Esophagus squamous epithelium (tissue), 5 donors: ENCODE data around the gene DNASE2. TPM values are rescaled to one million over a fixed set of nuclear protein-coding genes. Genes with fewer than 3 reads are reported as not detected.

Source experiments
- DNase-seq: peaks from one replicate; lab custom pipeline; 2025; lab: John Stamatoyannopoulos, UW
- H3K27ac ChIP-seq, 4 donors: fragments of 200-600 bp; sonication (generic); one replicate each; pipeline ENCODE4 v1.5.1; 2016 to 2019; ENCODE audit warnings: mild to moderate bottlenecking in 1 of 4
- H3K27me3 ChIP-seq, 4 donors: fragments of 200-600 bp; sonication (generic); 1 replicate in 3 of 4; 2 replicates in 1 of 4; pipeline versions ENCODE4 v1.5.1 to v1.6.0; 2017 to 2021; ENCODE audit warnings: antibody characterized with exemption in 1 of 4
- H3K36me3 ChIP-seq, 3 donors: fragments of 200-600 bp; sonication (generic); one replicate each; pipeline ENCODE4 v1.5.1; 2016 to 2019
- H3K4me1 ChIP-seq, 3 donors: fragments of 200-600 bp; sonication (generic); one replicate each; pipeline ENCODE4 v1.5.1; 2017 to 2019
- H3K4me3 ChIP-seq, 4 donors: fragments of 200-600 bp; sonication (generic); 1 replicate in 3 of 4; 2 replicates in 1 of 4; pipeline ENCODE4 v1.5.1; 2016 to 2019; ENCODE audit warnings: mild to moderate bottlenecking in 2 of 4, moderate library complexity in 1 of 4
- H3K9me3 ChIP-seq, 3 donors: fragments of 200-600 bp; sonication (generic); one replicate each; pipeline ENCODE4 v1.5.1; 2016 to 2019
- POLR2A ChIP-seq, 4 donors: fragments of 450-650 bp; IDR thresholded peaks; one replicate each; pipeline ENCODE4 v1.6.1; 2017; ENCODE audit warnings: antibody characterized with exemption in 4 of 4, mild to moderate bottlenecking in 4 of 4, moderate library complexity in 3 of 4
- WGBS, 2 donors: methylation state at CpG; one replicate each; pipeline ENCODE4 v1.1.5; 2018; 5-methylcytosine and 5-hydroxymethylcytosine counted together
- intact Hi-C: fragments of 100-400 bp; cut with DNase I; formaldehyde crosslinking; loops from one replicate; pipeline ENCODE4 v1.15.0; 2022
- total RNA-seq, 4 donors: library from RNA; depleted of rRNA; stranded (reverse); fragments of >200 nt; gene quantifications; one replicate each; pipeline ENCODE4 v1.1.0, GENCODE V29; 2016
- TF ChIP-seq, protein P1 (sequence below), 6 experiments: fragments of 450-650 bp in 4 of 6; fragments of 200-600 bp in 2 of 6; sonication (generic) in 2 of 6; IDR thresholded peaks; one replicate each; pipeline ENCODE4 v1.5.1; 2016 to 2019; ENCODE audit warnings: antibody characterized with exemption in 6 of 6, mild to moderate bottlenecking in 4 of 6, moderate library complexity in 4 of 6
- donor health status: DM: yes; HTN: yes; CAD: no.

Gene DNASE2
- total RNA-seq, 4 donors from 2014 or later: 12.3 to 27.9 (median 20.4) TPM

DNA sequence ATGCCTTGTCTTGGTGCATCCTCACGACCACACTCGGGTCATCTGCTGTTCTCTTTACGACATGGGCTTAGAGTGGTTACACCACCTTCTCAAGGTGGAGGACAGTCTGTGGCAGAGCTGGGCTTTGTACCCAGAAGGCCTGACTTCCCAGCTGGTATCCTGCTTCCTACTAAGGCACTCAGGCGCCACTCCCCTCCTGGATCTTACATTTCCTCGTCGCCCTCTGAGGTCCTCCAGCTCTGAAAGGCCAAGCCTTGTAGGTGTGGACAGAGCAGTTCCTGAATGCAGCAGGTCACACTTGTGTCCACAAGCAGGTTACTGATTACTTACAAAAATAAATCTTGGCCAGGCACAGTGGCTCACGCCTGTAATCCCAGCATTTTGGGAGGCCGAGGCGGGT is 25.9 kb upstream of the DNASE2 start:
- Histone ChIP-seq H3K36me3 (no peaks in the 10 kb centered on the region), H3K27me3 (no peaks in the 10 kb centered on the region), H3K4me3 (no peak overlapping the region), H3K9me3 (no peaks in the 10 kb centered on the region), H3K27ac (no peak overlapping the region), H3K4me1 (peaks cover 1 to 6% (median 1%) of the 10 kb centered on the region in 3 donors)
- TF ChIP-seq, protein P1, sequence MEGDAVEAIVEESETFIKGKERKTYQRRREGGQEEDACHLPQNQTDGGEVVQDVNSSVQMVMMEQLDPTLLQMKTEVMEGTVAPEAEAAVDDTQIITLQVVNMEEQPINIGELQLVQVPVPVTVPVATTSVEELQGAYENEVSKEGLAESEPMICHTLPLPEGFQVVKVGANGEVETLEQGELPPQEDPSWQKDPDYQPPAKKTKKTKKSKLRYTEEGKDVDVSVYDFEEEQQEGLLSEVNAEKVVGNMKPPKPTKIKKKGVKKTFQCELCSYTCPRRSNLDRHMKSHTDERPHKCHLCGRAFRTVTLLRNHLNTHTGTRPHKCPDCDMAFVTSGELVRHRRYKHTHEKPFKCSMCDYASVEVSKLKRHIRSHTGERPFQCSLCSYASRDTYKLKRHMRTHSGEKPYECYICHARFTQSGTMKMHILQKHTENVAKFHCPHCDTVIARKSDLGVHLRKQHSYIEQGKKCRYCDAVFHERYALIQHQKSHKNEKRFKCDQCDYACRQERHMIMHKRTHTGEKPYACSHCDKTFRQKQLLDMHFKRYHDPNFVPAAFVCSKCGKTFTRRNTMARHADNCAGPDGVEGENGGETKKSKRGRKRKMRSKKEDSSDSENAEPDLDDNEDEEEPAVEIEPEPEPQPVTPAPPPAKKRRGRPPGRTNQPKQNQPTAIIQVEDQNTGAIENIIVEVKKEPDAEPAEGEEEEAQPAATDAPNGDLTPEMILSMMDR (IDR thresholded peaks at IDR 0.05): no peak
- TF ChIP-seq POLR2A (IDR thresholded peaks at IDR 0.05): no peak
- 76 to 91% methylated on average over 4 to 9 of the region's 9 CpGs for WGBS, 2 donors
- intact Hi-C loops: no loop called here
- DNase-seq: no peak

DNA sequence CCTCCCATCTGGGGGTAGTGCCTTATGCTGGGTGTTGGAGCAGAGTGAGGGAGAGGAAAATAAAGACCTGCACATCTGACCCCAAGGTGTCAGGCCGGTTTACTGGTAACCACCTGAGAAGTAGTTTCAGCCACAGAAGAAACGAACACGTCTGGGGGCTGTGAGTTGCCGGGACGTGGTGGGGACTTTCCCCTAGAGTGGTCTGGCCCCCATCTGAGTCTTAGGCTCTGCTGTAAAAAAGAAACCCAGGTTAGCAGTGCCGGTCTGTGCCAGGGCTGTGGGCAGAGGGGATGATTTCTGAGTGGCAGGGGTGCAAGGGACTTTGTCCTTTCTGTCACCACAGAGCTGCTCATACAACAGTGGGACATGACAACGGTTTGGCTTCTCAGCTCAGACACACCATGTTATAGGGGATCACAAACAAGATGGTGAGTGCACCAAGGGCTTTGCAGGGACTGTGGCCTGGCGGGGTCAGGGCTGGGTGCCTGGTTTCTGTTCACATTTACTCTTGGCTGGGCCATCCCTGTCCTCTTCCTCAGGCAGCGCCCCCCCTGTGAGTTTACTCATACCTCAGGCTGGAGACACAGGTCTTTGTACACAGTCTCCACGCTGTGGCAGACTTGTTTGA is 18.8 kb upstream of the DNASE2 start:
- Histone ChIP-seq H3K9me3 (no peaks in the 10 kb centered on the region), H3K4me1 (no peaks in the 10 kb centered on the region), H3K4me3 (no peak overlapping the region), H3K36me3 (peaks cover 3 to 62% (median 5%) of the 10 kb centered on the region in 3 donors), H3K27me3 (no peaks in the 10 kb centered on the region), H3K27ac (no peak overlapping the region)
- TF ChIP-seq POLR2A (IDR thresholded peaks at IDR 0.05): no peak
- TF ChIP-seq, protein P1 (IDR thresholded peaks at IDR 0.05): no peak
- no peak for DNase-seq
- intact Hi-C loops: no loop called here
- 75 to 85% methylated on average over 8 to 10 of the region's 10 CpGs for WGBS, 2 donors

DNA sequence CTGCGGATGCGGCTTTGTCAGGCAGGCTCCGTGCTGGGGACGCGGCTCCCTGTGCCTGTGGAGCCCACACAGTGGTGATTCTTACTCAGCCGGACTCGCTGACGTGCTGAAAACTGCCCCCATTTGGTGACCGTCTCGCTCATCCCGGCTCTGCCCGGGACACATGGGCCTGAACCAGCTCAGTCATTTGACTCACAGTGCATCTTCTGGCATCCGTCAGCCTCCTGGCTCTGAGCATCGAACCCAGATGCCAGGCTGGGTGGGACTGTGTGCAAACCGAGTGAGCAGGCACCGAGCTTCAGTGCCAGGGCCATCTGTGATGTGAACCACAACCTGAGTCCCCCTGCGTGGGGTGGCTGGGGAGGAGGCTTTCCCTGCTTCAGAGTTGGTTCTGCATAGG is 15.2 kb upstream of the DNASE2 start:
- Histone ChIP-seq H3K27me3 (no peaks in the 10 kb centered on the region), H3K4me1 (peaks cover 8 to 16% (median 11%) of the 10 kb centered on the region in 3 donors), H3K4me3 (no peak overlapping the region), H3K36me3 (peaks cover 5 to 91% (median 9%) of the 10 kb centered on the region in 3 donors), H3K27ac (no peak overlapping the region), H3K9me3 (no peaks in the 10 kb centered on the region)
- TF ChIP-seq, protein P1 (IDR thresholded peaks at IDR 0.05): no peak
- WGBS, 2 donors: 96% methylated on average over 4 of the region's 17 CpGs; no CpG with 5 or more reads in 1 of the 2 donors
- no peak for DNase-seq
- intact Hi-C loops: no loop called here

DNA sequence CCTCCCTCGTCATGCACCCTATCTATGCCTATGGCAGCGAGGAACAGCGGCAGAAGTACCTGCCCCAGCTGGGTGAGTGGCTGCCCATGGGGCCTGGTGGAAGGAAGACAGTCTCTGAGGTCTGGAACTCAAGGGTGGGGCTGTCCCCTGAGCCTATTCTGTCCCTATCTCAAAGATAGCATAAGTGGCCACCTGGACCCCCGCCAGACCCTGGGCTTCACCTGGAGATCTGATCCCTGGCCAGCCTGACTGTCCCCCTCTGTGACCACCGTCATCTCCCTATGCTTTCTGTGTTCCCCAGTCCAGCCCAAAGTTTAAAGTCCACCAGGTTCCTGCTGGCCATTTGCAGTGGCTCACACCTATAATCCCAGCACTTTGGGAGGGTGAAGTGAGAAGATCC is 12.3 kb upstream of the DNASE2 start:
- peaks cover 10 to 26% (median 15%) of the 10 kb centered on the region in 3 donors for H3K4me1 ChIP-seq
- intact Hi-C loops: no loop called here
- 91% methylated on average over 3 of the region's 5 CpGs; no CpG with 5 or more reads in 1 of the 2 donors for WGBS, 2 donors
- no peak overlapping the region for H3K27ac ChIP-seq
- H3K27me3 ChIP-seq: no peaks in the 10 kb centered on the region
- no peak overlapping the region for H3K4me3 ChIP-seq
- H3K36me3 ChIP-seq: peaks cover 5 to 64% (median 6%) of the 10 kb centered on the region in 3 donors
- no peak for TF ChIP-seq POLR2A (IDR thresholded peaks at IDR 0.05)
- TF ChIP-seq, protein P1 (IDR thresholded peaks at IDR 0.05): no peak
- no peaks in the 10 kb centered on the region for H3K9me3 ChIP-seq
- DNase-seq: no peak

DNA sequence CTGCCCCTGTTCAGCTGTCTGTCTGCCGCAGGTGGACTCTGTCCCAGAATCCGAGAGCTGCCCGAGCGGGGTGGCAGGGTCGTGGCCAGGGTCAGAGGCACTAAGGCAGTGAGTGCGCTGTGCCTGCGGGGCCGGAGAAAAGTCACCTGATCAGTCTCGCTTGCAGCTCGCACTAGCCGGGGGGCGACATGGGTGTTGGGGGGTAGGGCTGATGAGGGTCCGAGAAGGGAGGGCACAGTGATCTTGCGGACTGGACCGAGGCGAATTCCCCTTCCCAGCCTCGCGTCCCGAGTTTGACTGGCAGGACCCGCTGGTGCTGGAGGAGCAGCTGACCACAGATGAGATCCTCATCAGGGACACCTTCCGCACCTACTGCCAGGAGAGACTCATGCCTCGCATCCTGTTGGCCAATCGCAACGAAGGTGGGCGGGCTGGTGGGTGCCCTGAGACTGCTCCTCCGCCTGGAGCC is 10.3 kb upstream of the DNASE2 start:
- H3K27me3 ChIP-seq: peaks cover 0 to 6% (median 0%) of the 10 kb centered on the region in 4 donors
- TF ChIP-seq, protein P1 (IDR thresholded peaks at IDR 0.05): no peak
- no peak for TF ChIP-seq POLR2A (IDR thresholded peaks at IDR 0.05)
- H3K27ac ChIP-seq: peak overlapping the region; percentile 67 to 94 (median 90)
- H3K9me3 ChIP-seq: no peaks in the 10 kb centered on the region
- intact Hi-C loops: no loop called here
- no peak for DNase-seq
- peaks cover 5 to 44% (median 6%) of the 10 kb centered on the region in 3 donors for H3K36me3 ChIP-seq
- peak overlapping the region; percentile 62 to 98 (median 89) for H3K4me3 ChIP-seq
- 5 to 11% methylated on average over 5 to 15 of the region's 26 CpGs for WGBS, 2 donors
- peaks cover 10 to 26% (median 15%) of the 10 kb centered on the region in 3 donors for H3K4me1 ChIP-seq
